HTR-8/SVneo (cell line): ENCODE measurements around the gene MNAT1.
A peak's percentile ranks its signal among the peaks of the same experiment; 100 is the strongest.
"Not testable (repeated sequence)": the region's sequence is repeated elsewhere in the genome, so short reads cannot be mapped to it uniquely, and the experiment has no call there.

ENCODE experiments used
- DNase-seq: peaks from one replicate; pipeline ENCODE4 v3.0.0; 2011; ENCODE audit warnings: low spot score, mixed read lengths; ENCODE audit not compliant: insufficient read length
- FAIRE-seq: peaks from 2 replicates; lab custom pipeline; 2011; peaks lifted over from hg19 to GRCh38; lab: Jason Lieb, UNC

The MNAT1 gene

GRCh38 chr14:60734465-60735242 is at the start of gene MNAT1:
Gene MNAT1, plus strand, starts transcription at chr14:60734761. Its CDS starts 102 bp downstream, at chr14:60734863.
- FAIRE-seq, result peak; percentile 99
- peak; percentile 95 for DNase-seq

GRCh38 chr14:60686865-60687264 is 47.7 kb upstream of the MNAT1 start:
- DNase-seq (no peak), FAIRE-seq (no peak)

GRCh38 chr14:60691383-60692113 is 43.0 kb upstream of the MNAT1 start:
- FAIRE-seq, result peak; percentile 82
- no peak for DNase-seq

GRCh38 chr14:60695327-60695726 is 39.2 kb upstream of the MNAT1 start:
- FAIRE-seq, result no peak

GRCh38 chr14:60700598-60700997 is 34.0 kb upstream of the MNAT1 start:
- DNase-seq (no peak), FAIRE-seq (peak; percentile 77)

More at GRCh38 chr14:60695327-60695726, 39.2 kb upstream of the MNAT1 start:
- DNase-seq, result no peak

- FAIRE-seq, result peak; percentile 90
- no peak for DNase-seq
These were observed 29.5 kb upstream of the MNAT1 start for GRCh38 chr14:60705100-60705499.

GRCh38 chr14:60707858-60708257 is 26.7 kb upstream of the MNAT1 start:
- DNase-seq (no peak), FAIRE-seq (no peak)

GRCh38 chr14:60710494-60710893 is 24.1 kb upstream of the MNAT1 start:
- peak; percentile 97 for FAIRE-seq
- no peak for DNase-seq

- DNase-seq (no peak), FAIRE-seq (no peak)
These were observed 21.0 kb upstream of the MNAT1 start for GRCh38 chr14:60713513-60713912.

- FAIRE-seq (no peak), DNase-seq (no peak)
These were observed 14.2 kb upstream of the MNAT1 start for GRCh38 chr14:60720391-60720790.

GRCh38 chr14:60720962-60721325 is 13.6 kb upstream of the MNAT1 start:
- FAIRE-seq, result no peak
- DNase-seq, result peak; percentile 45

- FAIRE-seq (no peak), DNase-seq (peak; percentile 95)
These were observed 13.0 kb upstream of the MNAT1 start for GRCh38 chr14:60721326-60722106.

GRCh38 chr14:60722107-60722356 is 12.5 kb upstream of the MNAT1 start:
- FAIRE-seq (no peak), DNase-seq (peak; percentile 52)

GRCh38 chr14:60722357-60723115 is 12.0 kb upstream of the MNAT1 start:
- DNase-seq (peak; percentile 95), FAIRE-seq (no peak)

- DNase-seq (peak; percentile 57), FAIRE-seq (no peak)
These were observed 11.2 kb upstream of the MNAT1 start for GRCh38 chr14:60723116-60723906.

- DNase-seq (peak; percentile 99), FAIRE-seq (peak; percentile 100)
These were observed 10.5 kb upstream of the MNAT1 start, which contains the start of gene SIX4 for GRCh38 chr14:60723907-60724618. Gene SIX4, minus strand, starts transcription at chr14:60724351. Its CDS starts 277 bp downstream, at chr14:60724074.

- DNase-seq, result not testable (repeated sequence)
- peak; percentile 75 for FAIRE-seq
These were observed 3.3 kb upstream of the MNAT1 start for GRCh38 chr14:60731291-60731690.

GRCh38 chr14:60732840-60733483 is 1.6 kb upstream of the MNAT1 start:
- DNase-seq (no peak), FAIRE-seq (no peak)
